GM18861 (cell line): Measurements from ENCODE around the gene MGAT4C.
A peak's percentile ranks its signal among the peaks of the same experiment; 100 is the strongest.
"Not testable (repeated sequence)": the region's sequence is repeated elsewhere in the genome, so short reads cannot be mapped to it uniquely, and the experiment has no call there.

Experiments used
- ATAC-seq: cut with Tn5 transposase; IDR thresholded peaks from one replicate; pipeline ENCODE4 v1.9.1; 2021; ENCODE audit not compliant: unreplicated experiment

MGAT4C gene

DNA sequence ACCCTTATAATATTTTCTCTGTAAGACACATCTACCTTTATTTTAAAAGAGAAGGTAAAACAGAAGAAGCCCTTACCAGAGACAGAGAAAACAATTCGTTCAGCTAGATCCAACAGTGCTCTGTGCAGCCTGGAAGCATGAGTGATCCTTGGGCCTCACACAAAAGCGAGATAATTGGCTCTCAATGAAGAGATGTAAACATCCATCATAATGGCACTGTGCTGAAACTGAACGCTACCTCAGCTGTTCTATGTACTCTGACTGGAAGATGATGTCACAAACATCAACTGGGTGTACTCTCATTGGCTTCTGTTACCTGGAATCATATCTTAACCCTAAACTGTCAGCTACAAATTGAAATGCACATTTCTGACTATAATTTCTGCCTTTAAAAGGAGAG lies at the start of gene MGAT4C:
TSS of gene MGAT4C (minus strand) at position 229 of the 400 bp plus-strand sequence.
- ATAC-seq: no peak

DNA sequence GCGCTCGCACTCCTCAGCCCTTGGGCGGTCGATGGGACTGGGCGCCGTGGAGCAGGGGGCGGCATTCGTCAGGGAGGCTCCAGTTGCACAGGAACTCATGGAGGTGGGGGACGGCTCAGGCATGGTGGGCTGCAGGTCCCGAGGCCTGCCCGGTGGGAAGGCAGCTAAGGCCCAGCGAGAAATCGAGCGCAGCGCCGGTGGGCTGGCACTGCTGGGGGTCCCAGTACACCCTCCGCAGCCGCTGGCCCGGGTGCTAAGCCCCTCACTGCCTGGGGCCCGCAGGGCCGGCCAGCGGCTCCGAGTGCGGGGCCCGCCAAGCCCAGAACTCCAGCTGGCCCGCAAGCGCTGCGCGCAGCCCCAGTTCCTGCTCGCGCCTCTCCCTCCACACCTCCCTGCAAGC lies 40.2 kb upstream of the MGAT4C start:
- ATAC-seq: not testable (repeated sequence)

DNA sequence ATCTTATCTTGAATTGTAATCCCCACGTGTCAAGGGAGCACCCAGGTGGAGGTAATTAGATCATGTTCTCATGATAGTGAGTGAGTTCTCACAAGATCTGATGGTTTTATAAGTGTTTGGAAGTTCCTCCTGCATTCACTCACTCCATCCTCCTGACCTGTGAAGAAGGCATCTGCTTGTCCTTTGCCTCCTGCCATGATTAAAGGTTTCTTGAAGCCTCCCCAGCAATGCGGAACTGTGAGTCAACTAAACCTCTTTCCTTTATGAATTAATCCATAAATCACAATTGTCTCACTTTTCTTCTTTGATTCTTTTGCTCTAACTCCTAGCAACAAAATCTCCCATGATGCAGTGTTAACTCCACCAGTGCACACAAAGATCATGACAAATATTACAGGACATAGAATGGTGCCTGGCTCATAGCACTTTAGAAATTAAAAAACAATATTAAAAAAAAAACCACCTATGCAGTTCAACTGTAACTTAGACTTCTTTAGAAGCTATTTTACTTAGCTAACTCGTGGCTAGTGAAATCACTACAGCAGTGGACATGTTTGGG lies 37.6 kb upstream of the MGAT4C start:
- ATAC-seq: no peak

DNA sequence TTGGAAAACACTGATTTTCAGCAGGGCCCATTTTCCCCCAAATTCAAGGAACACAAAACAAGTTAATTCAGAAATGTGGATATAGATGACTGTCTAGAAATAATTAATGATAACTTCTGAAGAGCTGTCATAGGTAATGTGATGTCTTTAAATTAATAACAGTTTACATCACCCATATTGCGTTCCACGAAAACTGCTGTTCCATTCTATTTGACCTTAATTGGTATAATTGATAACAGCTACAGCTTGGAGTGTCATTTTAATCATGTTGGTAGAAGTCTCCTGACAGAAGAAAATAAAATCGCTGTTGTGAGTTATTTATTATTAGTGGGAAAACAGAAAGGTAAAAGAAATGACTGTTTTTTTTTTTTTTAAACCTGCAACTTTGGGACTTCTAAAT lies 36.3 kb upstream of the MGAT4C start:
- no peak for ATAC-seq

DNA sequence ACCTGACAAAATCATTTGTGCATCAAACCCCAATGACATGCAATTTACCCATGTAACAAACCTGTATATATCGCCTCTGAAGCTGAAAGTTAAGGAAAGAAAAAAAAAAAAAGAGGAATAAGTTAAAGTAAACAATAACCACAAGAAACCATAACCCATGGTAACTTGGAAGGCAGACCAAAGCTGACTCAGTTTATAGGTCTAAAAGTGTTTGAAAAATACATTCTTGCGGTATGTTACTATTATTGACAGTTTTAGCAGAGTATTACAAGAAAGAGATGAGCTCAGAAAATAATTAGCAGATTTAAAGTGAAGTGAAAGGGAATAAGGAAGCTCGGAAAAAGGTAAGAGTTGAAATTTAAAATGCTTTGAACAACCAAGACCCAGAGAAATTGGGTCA lies 34.4 kb upstream of the MGAT4C start:
- no peak for ATAC-seq

DNA sequence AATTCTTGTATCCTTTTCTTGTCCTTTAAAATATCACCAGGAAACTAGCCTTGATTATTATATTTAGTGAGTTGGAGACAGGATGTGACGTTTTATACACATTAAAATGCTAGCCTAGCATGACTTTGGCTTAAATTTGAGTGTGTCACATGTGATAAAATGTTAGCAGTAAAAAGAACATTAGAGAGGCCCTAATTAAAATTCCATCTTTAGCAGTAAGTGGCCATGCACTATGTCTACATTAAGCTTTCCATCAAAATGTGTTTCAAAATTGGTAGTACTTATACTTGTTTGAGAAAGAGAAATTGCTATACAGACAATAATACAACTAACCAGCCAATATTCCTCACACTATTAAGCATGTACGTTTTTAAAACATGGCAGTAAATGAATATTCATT lies 29.9 kb upstream of the MGAT4C start:
- no peak for ATAC-seq

DNA sequence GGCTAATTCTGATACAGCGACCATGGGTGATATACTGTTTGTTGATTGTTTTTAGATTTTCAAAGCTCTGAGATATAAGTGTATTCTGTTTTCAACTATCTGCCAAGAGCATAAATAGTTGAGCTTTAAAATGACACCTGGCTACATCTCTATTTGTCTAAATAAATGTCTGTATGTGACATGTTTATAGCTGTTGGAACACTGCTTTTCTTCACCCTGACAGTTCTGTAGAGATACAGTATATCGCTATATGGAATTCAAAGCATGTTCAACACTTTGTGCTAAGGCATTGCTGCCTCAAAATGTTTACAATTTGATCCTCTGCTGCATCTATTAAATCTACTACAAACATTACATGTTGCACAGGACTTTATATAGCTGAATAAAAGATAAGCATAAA lies 27.4 kb upstream of the MGAT4C start:
- ATAC-seq: no peak

DNA sequence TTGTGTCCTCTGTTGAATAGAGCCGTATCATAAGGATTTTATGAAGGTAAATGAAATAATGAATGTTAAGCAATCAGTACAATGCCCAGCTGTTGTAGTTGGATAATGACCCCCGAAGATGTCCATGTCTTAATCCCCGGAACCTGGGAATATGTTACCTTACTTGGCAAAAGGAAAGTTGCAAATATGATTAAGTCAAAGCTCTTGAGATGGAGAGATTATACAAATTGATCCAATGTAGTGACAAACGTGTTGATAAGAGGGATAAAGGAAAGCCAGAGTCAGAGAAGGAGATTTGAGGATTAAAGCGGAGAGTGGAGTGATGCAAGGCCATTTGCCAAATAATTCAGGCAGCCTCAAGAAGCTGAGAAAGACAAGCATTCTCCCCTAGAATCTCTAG lies 19.2 kb upstream of the MGAT4C start:
- ATAC-seq: no peak

DNA sequence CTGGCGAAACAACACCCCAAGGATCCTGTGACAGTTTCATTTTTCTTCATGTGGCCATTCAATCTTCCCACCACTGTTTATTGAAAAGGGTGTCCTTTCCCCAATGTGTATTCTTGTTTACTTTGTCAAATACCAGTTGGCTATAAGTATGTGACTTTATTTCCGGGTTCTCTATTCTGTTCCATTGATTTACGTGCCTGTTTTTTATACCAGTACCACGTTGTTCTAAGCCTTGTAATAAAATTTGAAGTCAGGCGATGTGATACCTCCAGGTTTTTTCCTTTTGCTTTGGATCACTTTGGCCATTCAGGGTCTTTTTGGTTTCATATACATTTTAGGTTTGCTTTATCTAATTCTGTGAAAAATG lies 9.1 kb upstream of the MGAT4C start:
- ATAC-seq: no peak

DNA sequence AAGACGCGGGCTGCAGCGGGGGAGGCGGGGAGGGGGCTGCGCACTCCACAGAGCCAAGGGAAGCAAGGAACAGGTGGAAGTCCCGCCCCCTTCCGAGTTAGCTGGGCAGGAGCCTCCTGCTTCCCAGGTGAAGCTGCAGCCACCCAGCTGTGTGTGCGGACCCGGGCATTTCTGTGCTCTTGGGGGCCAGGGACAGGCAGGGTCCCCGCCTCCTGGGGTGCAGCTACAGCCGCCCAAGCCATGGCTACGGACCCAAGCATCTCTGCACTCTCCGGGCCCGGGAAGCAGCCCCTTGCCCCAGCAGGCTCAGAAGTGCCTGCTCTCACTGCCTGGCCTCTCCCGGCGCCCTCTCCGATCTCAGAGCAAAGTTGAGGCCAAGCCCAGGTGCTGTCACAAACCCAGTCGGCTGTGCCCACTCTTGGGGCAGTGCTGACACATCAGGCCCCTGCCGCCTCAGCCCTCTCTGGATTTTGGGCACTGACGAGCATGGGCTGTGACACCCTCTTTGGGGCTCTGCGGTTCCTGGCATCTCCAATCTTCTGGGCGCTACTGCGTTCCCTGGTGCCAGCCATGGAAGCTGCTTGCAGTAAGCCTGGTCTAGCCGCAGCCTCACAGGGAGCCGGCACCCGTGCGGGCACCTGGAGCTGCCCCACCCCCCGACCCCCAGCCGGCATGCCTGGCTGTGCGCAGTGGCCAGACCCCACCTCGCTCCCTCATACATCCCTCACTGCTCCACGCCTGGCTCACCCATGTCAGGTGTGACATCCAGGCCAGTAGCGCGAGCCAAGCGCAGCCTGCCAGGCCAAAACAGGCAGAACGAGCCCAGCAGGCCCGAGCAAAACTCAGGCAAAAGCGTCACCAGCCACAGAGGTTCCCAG lies 8.5 kb upstream of the MGAT4C start:
- no peak for ATAC-seq

DNA sequence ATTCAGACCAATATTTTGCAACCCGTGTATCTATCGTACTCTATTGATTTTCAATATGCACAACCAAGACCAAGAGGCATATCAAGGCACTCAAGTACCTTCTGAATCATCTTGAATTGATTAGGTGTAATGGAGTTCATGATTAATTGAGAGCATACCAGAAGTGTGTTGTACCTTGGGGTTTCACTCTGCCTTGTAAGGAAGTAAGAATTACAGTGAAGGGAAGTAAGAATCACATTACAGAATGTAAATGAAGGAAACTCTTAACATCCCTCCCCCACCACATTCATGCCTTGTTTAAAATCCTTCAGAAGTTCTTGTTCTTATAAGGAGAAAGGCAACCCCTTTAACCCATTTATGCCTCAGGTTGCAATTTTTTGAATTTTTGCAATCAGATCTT lies 5.4 kb upstream of the MGAT4C start:
- no peak for ATAC-seq

DNA sequence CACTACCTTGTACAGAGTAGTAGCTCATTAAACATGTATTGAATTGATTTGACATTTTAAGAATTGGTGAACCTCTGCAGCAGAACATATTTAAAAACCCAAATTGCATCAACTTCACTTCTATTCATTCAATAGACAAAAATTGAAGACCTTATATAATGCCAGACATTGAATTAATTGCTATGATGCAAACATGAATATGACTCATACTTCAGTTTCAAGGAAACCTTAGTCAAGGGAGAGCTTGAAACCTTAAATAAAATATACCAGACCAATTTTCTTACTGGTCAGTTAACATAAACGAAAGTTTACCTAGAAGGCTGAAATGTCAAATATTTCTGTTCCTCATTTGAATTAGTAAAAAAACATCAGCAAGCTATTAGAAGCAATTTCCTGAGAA lies 5.0 kb upstream of the MGAT4C start:
- ATAC-seq: no peak

DNA sequence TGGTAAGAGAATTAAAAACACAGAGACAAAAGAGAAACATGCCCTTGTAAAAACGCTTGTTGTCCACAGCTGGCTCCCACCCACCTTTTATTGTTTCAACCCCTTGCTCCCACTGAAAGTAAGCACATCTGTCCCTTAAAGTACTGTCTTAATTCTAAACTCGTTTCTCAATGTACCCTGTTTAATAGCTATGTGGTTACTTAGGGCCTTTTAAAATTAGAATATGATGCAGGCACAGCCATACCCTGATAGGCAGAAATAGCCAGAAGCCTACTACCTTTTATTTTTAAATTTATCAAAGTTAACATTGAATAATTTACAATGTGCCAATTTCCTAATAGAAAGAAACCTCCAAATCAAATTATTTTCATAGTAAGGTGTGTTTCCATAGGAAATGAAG lies 4.0 kb upstream of the MGAT4C start:
- no peak for ATAC-seq

DNA sequence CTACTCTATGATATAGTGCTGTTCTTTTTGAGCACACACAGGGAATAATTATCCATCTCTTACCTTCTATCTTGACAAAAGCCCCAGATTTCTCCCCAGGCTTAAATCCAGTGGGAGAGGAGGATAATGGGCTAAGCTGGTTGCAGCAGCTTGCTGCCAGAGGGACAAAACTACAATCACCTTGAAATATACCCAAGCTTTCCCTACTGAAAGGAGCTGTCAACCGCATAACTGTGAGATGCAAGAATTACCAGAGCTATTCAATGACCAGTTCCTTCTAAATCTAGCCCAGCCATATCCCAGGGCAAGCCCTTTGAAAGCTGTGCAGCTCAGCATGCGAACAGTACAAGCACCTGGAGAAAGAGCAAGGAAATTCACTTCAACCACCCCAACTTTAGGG lies 943 bp upstream of the MGAT4C start:
- no peak for ATAC-seq

DNA sequence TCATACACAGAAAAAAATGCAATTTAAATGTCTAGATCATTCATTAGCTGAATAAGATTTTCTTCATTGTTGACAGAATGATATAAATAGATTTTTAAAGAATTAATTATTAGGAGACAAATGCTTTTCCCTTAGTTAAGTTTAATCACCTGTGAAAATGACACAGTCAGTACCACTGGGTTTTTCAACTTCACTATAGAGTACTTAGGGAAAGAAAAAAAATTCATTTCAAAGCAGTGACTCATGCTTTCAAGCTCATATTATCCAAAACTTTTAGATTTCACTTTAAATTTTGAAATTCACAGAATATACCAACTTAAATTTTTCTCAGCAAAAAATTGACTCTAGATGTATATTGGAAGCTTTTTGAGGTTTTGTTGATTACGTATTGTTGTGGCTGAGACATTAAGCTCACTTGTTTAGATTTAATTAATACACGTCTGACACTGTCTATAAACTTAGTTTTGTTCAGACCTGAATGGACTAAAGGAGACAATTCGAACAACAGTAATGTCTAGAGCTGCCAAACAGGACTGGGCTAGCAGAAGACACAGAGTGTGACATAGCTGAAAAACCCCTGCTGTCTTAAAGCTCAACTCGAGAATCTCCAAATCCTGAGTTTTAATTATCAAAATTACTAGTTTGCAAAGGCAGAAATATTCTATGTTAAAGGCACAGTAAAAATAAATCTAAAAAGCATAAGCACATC lies 1.6 kb downstream of the MGAT4C start:
- ATAC-seq: no peak

DNA sequence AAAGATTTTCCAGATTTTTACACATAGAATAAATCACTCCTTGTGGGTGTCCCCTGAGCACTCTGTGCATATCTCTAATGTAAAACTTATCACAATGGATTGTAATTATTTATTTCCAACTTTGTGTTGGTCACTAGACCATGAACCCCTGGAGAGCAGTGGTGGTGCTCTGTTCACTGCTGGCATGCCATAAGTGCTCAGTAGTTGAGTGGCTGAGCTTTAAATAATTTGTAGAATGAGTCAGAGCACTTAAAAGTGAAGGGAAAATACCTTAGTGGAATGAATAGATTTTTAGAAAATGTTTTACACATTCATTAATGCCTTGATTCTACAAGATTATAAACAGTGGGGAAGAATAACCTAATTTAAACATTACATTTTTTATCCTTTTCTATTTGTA lies 6.3 kb downstream of the MGAT4C start:
- ATAC-seq: peak; percentile 55

DNA sequence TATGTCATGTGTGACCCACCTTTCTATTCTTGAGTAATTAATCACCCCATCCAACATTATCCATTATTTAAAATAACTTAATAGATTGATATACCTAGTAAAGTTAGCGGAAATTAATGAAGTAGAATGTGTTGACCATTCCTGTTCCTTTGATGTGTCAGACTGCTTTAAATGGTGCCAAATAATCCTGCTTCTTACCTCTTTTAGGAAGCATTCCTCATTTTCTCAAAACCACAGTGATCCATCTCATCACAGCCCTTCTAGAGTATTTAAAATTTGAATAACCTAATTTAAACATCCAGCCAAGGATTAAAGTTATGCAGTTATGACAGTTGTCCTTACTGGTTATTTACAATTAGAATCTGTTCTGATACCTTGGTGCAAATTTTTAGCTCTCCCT lies 6.9 kb downstream of the MGAT4C start:
- ATAC-seq: no peak

DNA sequence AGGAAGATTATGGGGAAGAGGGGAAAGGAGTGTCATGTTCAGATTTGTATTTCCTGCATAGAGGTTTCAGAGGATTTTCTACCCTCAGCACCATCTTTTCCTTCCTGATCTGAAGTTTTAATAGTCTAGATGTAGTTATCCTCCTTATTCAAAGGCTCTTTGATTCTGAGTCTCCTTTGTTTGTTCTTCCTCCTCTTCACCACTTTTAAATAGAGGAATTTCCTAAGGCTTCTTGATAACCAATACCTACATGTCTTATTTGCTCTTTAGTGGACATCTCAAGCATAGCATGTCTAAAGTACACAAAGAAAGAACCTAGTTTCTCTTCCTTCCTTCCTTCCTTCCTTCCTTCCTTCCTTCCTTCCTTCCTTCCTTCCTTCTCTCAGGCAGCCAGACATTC lies 8.3 kb downstream of the MGAT4C start:
- no peak for ATAC-seq

DNA sequence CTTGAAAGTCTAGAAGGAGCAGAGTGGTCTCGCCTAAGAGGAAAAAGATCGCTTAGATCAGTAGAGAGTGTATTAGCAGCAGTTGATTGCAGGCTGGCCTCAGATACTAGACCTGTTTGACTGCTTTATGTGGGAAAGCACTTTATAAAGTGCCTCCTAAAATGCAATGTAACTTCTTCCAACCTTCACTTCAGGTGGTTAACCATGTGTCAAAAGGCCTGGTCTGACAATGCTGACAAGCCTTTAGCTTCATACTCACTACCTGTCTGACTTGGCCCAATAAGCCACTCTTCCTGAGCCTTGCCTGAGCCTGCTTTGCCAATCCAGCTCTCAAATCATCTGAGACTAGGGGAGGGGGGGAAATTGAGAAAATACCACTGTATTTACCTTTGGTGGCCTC lies 14.6 kb downstream of the MGAT4C start:
- no peak for ATAC-seq

DNA sequence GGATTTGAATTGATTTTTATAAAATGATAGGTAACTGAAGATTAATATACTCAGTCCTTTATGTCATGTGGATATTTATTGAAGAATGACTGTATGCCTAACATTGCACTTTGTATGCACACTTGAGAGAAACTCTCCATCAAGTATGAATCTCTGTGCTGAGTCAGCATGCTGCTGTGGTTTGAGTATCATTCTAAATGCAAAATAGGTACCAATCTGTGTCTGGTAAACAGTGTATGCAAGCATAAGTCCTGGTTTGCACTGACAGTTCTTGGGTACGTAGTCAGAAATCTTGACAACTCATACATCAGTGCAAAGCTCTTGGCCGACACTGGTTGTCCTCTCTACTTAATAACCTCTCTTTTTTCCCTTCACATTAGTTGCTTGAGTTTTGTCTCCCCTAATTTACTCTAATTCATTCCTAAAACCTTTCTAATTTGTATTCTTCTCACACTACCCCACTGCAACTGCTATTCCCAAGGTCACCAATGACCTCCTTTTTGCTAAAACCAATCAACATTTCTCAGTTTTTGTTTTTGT lies 21.8 kb downstream of the MGAT4C start:
- no peak for ATAC-seq

DNA sequence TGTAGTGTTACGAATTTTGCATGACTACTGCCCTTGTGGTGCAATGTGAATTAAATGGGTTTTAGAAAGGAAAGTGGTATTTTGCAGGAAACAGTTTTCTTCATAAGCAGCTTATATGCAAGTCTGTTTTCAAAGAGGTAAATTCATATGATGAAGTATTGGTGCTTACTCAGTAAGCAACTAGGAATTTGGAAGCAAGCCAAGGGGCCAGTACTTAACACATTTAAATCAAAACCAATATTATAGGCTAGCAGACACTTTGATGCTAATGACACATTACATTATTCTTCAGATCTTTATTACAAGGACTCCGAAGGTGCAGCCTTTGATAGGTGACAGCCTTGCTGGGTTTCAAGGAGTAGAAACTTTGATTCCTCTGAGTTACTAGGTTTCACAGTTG lies 23.1 kb downstream of the MGAT4C start:
- no peak for ATAC-seq

DNA sequence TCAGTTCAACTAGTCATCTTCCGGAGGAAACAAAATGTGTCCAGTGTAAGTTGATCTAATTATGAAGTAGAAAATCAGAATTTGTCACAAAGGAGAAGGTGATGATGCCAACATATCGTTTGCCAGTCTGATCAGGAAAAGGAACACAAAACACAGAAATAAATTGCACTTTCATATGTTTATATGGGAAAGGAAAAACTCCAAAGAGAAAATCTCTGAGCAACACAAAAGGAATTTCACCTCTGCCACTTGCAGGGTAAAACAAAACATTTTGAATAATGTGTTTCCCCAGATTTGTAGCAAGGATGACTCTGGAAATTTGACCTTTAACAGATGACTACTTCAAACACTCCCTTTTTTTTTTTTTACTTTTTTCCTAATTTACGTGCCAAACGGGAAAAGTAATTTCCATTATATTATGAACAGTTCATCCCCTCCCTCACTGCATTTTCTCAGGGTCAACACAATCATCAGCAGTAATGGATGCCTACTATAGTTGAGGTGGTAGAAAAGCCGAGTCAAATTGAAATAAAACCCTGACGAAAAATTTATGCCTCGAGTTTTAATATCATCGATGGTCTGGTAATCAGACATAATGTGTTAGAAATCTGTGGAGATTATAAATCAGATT lies 25.6 kb downstream of the MGAT4C start:
- no peak for ATAC-seq
